Measurements from ENCODE around the gene WDR37. TPM values are rescaled to one million over a fixed set of nuclear protein-coding genes. Genes with fewer than 3 reads are reported as not detected.

The WDR37 gene
- total RNA-seq, 6 experiments from 2014 or later: 5.8 to 9.7 (median 8.3) TPM

DNA sequence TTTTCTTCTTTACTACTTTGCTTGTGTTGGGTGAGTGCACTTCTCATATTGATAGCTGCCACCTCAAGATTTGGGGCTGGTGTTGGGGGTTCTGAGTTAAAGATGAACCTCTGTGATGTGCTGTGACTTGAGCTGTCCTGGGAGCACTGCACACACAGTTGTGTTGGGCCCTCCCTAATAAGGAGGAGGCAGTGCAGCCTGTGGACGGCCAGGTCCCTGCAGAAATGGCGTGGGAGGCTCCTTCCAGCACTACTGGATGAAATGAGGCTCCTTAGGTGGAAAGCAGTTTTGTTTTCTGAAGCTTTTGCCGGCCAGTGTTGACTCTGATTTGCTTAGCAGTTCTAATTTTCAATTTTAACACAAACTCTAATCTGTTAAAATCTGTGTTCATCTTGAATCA is 44.0 kb downstream of the WDR37 start:
- Histone ChIP-seq H3K27me3 (no peaks in the 10 kb centered on the region), H3K36me3 (peaks cover 0 to 56% (median 15%) of the 10 kb centered on the region in 4 donors), H3K4me3 (no peak overlapping the region), H3K4me1 (no peaks in the 10 kb centered on the region), H3K9me3 (no peaks in the 10 kb centered on the region), H3K27ac (no peak overlapping the region)
- 96% methylated on average over 3 of the region's 3 CpGs for WGBS (ENCODE audit: insufficient coverage, low coverage, low lambda C conversion rate, missing lambda C conversion rate)
- DNase-seq: no peak
- intact Hi-C loops (cut with DNase I): no loop called here
- ATAC-seq: no peak
- TF ChIP-seq, protein P1, sequence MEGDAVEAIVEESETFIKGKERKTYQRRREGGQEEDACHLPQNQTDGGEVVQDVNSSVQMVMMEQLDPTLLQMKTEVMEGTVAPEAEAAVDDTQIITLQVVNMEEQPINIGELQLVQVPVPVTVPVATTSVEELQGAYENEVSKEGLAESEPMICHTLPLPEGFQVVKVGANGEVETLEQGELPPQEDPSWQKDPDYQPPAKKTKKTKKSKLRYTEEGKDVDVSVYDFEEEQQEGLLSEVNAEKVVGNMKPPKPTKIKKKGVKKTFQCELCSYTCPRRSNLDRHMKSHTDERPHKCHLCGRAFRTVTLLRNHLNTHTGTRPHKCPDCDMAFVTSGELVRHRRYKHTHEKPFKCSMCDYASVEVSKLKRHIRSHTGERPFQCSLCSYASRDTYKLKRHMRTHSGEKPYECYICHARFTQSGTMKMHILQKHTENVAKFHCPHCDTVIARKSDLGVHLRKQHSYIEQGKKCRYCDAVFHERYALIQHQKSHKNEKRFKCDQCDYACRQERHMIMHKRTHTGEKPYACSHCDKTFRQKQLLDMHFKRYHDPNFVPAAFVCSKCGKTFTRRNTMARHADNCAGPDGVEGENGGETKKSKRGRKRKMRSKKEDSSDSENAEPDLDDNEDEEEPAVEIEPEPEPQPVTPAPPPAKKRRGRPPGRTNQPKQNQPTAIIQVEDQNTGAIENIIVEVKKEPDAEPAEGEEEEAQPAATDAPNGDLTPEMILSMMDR (IDR thresholded peaks at IDR 0.05): no peak
- TF ChIP-seq POLR2A (IDR thresholded peaks at IDR 0.05): no peak

DNA sequence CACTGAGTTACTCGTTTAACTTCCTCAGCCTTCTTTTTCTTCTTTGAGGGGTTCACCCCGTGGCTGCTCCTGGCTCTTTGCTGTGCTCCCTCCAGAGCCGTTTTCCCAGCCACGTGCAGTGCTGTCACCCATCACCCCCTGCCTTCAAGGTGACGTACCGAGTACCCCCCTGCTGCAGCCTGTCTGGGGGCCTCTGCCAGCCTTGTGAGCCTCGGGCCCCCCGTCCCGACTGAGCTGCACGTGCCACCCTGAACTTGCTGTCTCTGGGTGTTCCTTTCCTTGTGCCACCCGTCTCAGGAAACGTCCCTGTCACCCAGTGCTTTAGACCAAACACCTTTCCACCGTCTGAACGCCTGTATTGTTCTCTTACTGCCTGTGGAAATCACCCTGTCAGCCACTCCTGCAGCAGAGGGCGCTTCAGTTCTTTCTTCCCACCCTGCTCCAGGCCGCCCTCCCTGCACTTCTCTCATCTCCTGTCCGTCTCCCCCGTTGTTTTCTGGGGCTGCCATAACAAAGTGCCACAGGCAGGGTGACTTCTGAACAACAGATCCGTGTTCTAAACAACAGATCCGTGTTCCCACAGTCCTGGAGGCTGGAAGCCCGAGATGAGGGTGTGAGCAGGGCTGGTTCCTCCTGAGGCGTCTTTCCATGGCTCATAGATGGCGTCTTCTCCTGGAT is 44.6 kb downstream of the WDR37 start:
- TF ChIP-seq, protein P1 (IDR thresholded peaks at IDR 0.05): no peak
- no peak for TF ChIP-seq POLR2A (IDR thresholded peaks at IDR 0.05)
- Histone ChIP-seq H3K27ac (no peak overlapping the region), H3K4me1 (no peaks in the 10 kb centered on the region), H3K27me3 (no peaks in the 10 kb centered on the region), H3K4me3 (no peak overlapping the region), H3K9me3 (no peaks in the 10 kb centered on the region), H3K36me3 (peaks cover 0 to 63% (median 17%) of the 10 kb centered on the region in 4 donors)
- peak in 1 of 4 donors; percentile 6 for ATAC-seq
- intact Hi-C loops (cut with DNase I): no loop called here
- DNase-seq: no peak
- 78% methylated on average over 18 of the region's 23 CpGs for WGBS (ENCODE audit: insufficient coverage, low coverage, low lambda C conversion rate, missing lambda C conversion rate)

DNA sequence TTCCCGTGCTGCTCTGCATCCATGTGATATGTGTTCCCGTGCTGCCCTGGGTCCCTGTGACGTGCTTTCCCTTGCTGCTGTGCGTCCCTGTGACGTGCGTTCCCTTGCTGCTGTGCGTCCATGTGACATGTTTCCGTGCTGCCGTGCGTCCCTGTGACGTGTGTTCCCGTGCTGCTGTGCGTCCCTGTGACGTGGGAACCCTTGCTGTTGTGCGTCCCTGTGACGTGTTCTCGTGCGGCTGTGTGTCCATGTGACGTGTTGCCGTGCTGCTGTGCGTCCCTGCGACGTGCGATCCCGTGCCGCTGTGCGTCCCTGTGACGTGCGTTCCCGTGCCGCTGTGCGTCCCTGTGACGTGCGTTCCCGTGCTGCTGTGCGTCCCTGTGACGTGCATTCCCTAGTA is 45.8 kb downstream of the WDR37 start:
- WGBS (ENCODE audit: insufficient coverage, low coverage, low lambda C conversion rate, missing lambda C conversion rate): 96% methylated on average over 37 of the region's 37 CpGs
- Histone ChIP-seq H3K4me1 (no peaks in the 10 kb centered on the region), H3K36me3 (peaks cover 0 to 63% (median 17%) of the 10 kb centered on the region in 4 donors), H3K27me3 (no peaks in the 10 kb centered on the region), H3K4me3 (no peak overlapping the region), H3K9me3 (no peaks in the 10 kb centered on the region), H3K27ac (no peak overlapping the region)
- no peak for ATAC-seq
- TF ChIP-seq, protein P1 (IDR thresholded peaks at IDR 0.05): no peak
- no peak for TF ChIP-seq POLR2A (IDR thresholded peaks at IDR 0.05)
- intact Hi-C loops (cut with DNase I): no loop called here
- no peak for DNase-seq

DNA sequence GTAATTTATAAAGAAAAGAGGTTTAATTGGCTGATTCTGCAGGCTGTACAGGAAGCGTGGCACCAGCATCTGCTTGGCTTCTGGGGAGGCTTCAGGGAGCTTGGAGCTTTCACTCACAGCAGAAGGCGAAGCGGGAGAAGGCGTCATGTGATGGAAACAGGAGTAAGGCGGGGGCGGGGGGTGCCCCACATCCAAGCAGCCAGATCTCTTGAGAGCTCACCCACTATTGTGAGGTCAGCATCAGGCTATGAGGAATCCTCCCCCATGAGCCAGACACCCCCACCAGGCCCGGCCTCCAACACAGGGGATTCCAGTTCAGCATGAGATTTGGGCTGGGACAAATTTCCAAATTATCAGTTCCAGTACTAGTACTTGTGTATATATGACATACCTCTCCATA is 46.2 kb downstream of the WDR37 start:
- Histone ChIP-seq H3K36me3 (peaks cover 0 to 60% (median 19%) of the 10 kb centered on the region in 4 donors), H3K9me3 (no peaks in the 10 kb centered on the region), H3K27me3 (no peaks in the 10 kb centered on the region), H3K4me1 (no peaks in the 10 kb centered on the region), H3K27ac (no peak overlapping the region), H3K4me3 (no peak overlapping the region)
- TF ChIP-seq POLR2A (IDR thresholded peaks at IDR 0.05): no peak
- TF ChIP-seq, protein P1 (IDR thresholded peaks at IDR 0.05): no peak
- WGBS (ENCODE audit: insufficient coverage, low coverage, low lambda C conversion rate, missing lambda C conversion rate): 92% methylated on average over 6 of the region's 7 CpGs
- DNase-seq (no peak), ATAC-seq (no peak)
- intact Hi-C loops (cut with DNase I): no loop called here

Measured in right lobe of liver (tissue), 6 donors.